Measurements from ENCODE around the gene GFPT1.
"Not testable (repeated sequence)": the region's sequence is repeated elsewhere in the genome, so short reads cannot be mapped to it uniquely, and the experiment has no call there.

Gene GFPT1

DNA sequence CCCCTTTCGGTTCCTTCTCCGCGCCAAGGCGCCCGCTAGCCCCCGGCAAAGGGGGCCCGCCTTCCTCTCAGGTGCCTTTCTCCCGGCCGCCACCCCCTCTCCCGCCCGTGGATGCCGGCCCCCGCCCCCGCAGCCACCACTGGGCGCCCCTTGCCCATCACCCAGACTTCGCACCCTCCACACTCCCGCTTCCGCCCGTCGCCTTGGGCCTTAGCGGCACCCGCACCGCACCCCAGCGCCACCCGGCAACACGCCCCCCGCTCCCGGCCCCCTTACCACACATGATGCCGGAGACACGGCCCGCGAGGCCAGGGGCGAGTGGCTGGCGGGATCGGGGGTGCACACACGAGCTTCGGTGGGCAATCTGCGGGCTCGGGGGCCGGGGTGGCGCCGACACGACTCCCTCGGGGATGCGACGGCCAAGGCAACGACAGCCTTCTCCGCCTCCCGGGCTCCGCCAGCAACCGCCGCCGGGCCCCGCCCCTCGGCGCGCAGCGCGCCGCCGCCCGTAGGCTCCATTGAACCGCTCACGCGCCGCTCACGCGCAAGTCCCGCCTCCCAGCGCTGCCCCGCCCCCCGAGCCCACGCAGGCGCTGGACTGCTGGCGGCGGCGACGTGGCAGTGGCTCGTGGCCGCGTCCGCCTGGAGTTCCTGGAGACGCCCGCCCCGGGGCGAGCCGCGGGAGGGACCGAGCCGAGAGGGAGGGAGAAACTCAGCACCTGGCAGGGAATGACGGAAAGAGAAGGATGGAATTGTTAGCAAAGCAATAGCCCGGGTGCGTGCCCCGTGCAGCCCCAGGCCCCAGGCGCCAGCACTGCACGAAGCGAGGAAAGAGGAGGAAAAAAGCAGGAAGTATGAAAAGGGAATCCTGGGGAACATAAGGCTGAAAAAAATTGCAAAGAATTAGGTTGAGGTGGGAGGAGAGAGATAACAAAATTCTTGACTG, at the start of gene GFPT1:
TSS of gene GFPT1 (minus strand) at position 439 of the 946 bp plus-strand sequence. CDS start at position 283, 156 bp downstream.
- peak; percentile 98 for DNase-seq (ENCODE audit: low spot score)

GRCh38 chr2:69436596-69436937, 49.5 kb upstream of the GFPT1 start:
- DNase-seq (ENCODE audit: low spot score): no peak

DNA sequence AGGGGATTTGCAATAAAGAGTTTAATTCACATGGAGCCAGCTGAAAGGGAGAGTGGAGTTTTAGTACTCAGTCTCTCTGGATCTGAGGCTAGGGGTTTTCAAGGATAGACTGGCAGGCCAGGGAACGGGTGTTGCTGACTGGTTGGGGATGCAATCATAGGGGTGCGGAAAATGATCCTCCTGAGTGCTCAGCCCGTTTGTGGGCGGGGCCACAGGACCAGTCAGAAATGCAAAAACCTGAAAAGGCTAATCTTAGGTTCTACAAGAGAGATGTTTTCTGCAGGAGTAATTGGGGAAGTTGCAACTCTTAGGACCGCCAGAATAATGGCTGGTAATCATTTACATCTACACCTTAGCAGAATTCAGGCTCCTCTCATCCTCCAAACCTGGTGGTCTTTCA, 47.7 kb upstream of the GFPT1 start:
- no peak for DNase-seq (ENCODE audit: low spot score)

- DNase-seq (ENCODE audit: low spot score): no peak
These were observed 42.6 kb upstream of the GFPT1 start for GRCh38 chr2:69429491-69430183.

DNA sequence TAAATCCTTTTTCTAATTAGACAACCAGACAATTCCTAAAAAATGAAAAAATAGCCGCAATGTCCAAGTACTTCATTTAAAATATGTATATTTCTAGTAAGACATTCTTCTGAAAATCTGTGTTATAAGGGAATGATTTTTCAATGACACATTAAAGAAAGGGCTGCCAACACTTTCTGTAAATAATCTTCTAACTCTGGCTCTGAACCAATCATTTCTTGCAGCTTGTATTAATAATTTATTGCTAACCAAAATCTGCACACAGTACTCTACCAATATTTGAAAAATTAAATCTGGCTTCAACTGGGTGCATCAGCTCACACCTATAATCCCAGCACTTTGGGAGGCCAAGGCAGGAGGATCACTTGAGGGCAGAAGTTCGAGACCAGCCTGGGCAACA, 42.0 kb upstream of the GFPT1 start:
- no peak for DNase-seq (ENCODE audit: low spot score)

DNA sequence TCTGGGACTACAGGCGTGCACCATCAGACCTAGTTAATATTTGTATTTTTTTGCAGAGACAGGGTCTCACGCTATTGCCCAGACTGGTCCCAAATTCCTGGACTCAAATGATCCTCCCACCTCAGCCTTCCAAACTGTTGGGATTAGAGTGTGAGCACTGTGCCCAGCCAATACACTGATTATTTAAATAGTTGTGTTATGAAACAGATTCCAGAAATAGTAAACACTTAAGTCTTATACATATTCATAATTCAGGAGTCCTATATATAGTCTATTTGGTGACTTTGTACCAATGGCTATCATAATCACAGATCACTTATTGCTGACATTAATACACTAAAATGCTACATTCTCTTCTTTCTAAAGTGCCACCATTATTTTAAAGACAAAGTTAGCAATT, 37.4 kb upstream of the GFPT1 start:
- DNase-seq (ENCODE audit: low spot score): no peak

DNA sequence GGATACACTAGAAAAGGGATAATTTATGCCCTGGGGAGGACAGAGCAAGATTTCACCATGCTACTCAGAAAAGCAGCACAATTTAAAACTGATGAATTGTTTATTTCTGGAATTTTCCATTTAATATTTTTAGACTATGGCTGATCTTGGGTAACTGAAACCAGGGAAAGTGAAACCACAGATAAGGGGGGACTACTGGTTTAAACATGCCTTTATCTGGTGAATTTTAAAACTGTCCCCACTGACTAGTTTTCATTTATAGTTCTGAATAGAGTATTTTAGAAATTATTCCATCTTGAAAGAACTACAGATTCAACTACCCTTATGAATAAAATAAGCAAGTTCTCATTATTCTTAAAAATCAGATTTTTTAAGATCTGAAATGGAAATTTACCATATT, 35.2 kb upstream of the GFPT1 start:
- no peak for DNase-seq (ENCODE audit: low spot score)

DNA sequence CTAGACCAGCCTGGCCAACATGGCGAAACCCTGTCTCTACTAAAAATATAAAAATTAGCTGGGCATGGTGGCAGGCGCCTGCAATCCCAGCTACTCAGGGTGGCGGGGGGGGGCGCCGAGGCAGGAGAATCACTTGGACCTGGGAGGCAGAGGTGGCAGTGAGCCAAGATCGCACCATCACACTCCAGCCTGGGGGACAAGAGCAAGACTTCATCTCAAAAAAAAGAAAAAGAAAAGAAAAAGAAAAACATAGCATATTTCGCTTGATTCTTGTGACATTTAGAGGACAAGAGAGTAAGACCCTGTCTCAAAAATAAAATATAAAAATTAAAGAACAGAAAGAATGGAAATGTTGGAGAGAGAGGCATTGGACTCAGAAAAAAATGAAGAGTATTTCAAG, 32.1 kb upstream of the GFPT1 start:
- DNase-seq (ENCODE audit: low spot score): not testable (repeated sequence)

DNA sequence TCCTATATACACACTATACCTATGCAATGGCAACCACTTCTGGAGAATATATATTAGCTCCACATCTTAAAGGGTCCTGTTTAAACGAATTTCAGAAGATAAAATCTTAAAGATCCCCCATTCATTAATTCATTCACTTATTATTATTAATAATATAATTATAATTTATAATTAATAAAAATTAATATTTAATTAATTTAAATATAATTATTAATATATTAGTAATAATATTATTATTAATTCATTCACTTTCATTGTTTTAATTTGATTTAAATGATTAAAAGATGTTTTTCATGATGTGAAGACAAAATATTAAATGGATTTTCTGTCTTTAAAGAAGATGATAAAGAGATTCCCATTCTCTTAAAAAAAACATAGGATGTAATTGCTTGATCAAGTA, 29.1 kb upstream of the GFPT1 start:
- DNase-seq (ENCODE audit: low spot score): no peak

DNA sequence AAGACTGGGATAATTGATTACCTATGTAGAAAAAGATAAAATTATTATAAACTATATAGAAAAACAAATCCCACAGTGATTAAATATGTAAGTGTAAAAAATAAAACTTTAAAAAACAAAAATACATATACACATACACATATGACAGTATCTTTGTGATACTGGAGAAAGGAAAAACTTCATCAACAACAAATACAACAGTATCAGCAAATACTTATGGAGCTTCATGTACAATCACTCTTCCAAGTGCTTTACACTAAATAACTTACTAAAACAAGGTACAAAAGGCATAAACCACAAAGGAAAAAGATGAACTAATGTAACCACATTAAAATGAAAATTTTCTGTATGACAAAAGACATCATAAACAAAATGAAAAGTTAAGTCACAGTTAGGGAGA, 24.1 kb upstream of the GFPT1 start:
- DNase-seq (ENCODE audit: low spot score): no peak

DNA sequence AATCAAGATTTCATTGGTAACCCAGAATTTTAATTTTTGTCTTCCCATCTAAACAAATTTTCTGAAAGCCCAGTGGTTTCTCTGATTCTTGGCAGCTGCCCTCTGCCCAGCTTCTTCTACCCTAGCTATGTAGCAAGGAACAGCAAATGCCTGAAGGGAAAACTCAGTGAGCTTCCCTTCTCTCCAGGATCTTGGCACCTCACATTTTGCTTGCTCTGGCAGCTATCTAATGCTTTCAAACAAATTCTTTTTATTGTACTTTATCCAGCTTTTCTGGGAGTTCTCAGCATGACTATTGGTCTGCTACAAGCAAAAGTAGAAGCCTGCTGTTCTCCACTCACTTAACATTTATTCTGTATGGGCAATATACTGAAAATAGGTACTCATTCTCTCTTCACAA, 18.3 kb upstream of the GFPT1 start:
- no peak for DNase-seq (ENCODE audit: low spot score)

GRCh38 chr2:69400121-69400520, 13.1 kb upstream of the GFPT1 start:
- DNase-seq (ENCODE audit: low spot score): no peak

- DNase-seq (ENCODE audit: low spot score): no peak
These were observed 10.2 kb upstream of the GFPT1 start for GRCh38 chr2:69397234-69397633.

GRCh38 chr2:69395866-69396265, 8.8 kb upstream of the GFPT1 start:
- no peak for DNase-seq (ENCODE audit: low spot score)

GRCh38 chr2:69393963-69394362, 6.9 kb upstream of the GFPT1 start:
- no peak for DNase-seq (ENCODE audit: low spot score)

- DNase-seq (ENCODE audit: low spot score): no peak
These were observed 3.4 kb upstream of the GFPT1 start for GRCh38 chr2:69390471-69390870.

DNA sequence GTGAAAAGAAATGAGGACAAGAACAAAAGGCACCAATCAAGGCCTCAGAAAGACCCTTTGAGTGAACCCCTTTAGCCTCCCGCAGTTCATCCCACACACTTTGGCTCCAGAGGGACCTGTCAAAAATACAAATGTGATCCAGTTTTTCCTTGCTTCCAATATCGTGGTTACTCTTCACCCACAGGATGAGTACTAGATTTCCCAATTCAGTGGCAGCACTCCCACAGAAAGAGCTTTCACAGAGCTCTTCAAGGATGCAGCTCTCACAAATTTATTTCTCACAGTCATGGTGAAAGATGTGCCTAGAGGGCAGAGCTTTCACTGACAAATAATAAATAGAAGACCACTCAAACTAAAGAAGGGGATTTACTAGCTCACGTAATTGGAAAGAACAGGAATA, 3.0 kb upstream of the GFPT1 start:
- no peak for DNase-seq (ENCODE audit: low spot score)

GRCh38 chr2:69389271-69389670, 2.2 kb upstream of the GFPT1 start:
- no peak for DNase-seq (ENCODE audit: low spot score)

- no peak for DNase-seq (ENCODE audit: low spot score)
These were observed 899 bp upstream of the GFPT1 start for GRCh38 chr2:69387770-69388481.

DNA sequence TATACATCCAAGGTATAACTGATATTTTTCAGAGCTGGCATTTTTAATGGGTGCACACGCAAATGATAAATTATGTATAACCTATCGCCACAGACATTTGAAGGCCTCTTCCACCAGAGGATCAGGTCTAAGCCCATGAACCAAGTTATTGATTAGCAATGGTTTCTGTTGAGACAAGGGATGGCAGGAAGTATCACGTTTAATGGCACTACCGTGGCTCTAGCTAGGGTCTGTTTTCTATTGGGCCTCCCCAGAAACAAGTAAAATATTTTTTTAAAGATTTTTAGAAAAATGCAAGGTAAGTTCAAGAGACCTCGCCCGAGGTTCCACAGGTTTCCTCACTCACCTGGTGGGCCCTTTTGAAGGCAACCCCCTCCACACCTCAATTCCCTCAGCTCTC, 667 bp downstream of the GFPT1 start:
- DNase-seq (ENCODE audit: low spot score): no peak

DNA sequence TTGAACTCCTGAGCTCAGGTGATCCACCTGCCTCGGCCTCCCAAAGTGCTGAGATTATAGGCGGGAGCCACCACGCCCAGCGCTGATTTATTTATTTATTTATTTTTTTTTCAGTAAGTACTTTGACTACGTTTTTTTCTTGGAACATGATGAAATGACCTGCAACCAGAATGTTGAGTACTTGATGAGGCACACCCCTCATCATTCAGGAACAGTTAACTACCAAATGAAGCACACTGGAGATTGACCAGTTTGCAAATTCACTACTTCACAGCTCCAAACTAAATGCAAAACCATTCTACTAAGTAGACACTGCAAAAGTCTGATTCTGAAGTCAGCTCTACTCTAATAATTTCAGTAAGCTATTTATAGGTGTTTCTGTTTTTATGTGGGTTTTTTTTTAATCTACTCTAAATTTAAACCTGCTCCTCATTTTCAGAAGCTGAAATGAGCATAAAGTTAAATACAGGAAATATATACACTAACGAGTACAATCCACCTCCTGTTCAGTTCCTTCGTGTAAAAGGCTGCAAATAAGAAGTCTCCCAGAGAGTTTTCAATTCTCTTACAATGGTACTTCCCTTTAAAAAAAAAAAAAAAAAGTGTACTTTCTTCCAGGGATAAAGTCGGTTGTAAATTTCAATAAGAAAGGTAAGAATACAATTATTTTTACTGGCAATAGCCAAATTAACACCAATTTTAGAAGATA, 1.4 kb downstream of the GFPT1 start:
- no peak for DNase-seq (ENCODE audit: low spot score)

- no peak for DNase-seq (ENCODE audit: low spot score)
These were observed 2.4 kb downstream of the GFPT1 start for GRCh38 chr2:69384618-69385081.

Data from AG08396 (cell line).